A549 (cell line): Measurements from ENCODE around the gene LSS.

ENCODE experiments used
- CEBPB ChIP-seq, 2 experiments: fragments of >200 bp in 1 of 2; sonication (Bioruptor Twin) in 1 of 2; formaldehyde crosslinking in 1 of 2; IDR thresholded peaks; 2 replicates each; pipeline ENCODE4 v1.6.1; 2012 to 2016
- EHMT2 ChIP-seq: fragments of 200-600 bp; sonication (generic); IDR thresholded peaks from 2 replicates; pipeline ENCODE4 v1.6.1; 2016; ENCODE audit warnings: antibody characterized with exemption, low read depth, mild to moderate bottlenecking, moderate library complexity
- JUNB ChIP-seq: fragments of >200 bp; sonication (Bioruptor Twin); formaldehyde crosslinking; IDR thresholded peaks from 2 replicates; pipeline ENCODE4 v1.6.1; 2016
- KDM1A ChIP-seq: fragments of 200-600 bp; sonication (generic); IDR thresholded peaks from 2 replicates; pipeline ENCODE4 v1.6.1; 2016; ENCODE audit warnings: low read depth, mild to moderate bottlenecking
- POLR2A ChIP-seq: IDR thresholded peaks from 2 replicates; pipeline ENCODE4 v1.6.1; 2012; ENCODE audit warnings: mild to moderate bottlenecking, low read length
- TF ChIP-seq, protein P1 (sequence below): fragments of 250-450 bp; sonication (Bioruptor Pico); IDR thresholded peaks from 2 replicates; pipeline ENCODE4 v1.5.0; 2021; ENCODE audit warnings: mild to moderate bottlenecking, moderate library complexity, borderline replicate concordance
- TF ChIP-seq, protein P2 (sequence below): fragments of >200 bp; sonication (Bioruptor Twin); formaldehyde crosslinking; IDR thresholded peaks from 3 replicates; pipeline ENCODE4 v1.5.1; 2016
- TF ChIP-seq, protein P3 (sequence below): fragments of 200-600 bp; sonication (generic); IDR thresholded peaks from 2 replicates; pipeline ENCODE4 v1.6.1; 2016; ENCODE audit warnings: antibody characterized with exemption, mild to moderate bottlenecking, moderate library complexity

DNA sequence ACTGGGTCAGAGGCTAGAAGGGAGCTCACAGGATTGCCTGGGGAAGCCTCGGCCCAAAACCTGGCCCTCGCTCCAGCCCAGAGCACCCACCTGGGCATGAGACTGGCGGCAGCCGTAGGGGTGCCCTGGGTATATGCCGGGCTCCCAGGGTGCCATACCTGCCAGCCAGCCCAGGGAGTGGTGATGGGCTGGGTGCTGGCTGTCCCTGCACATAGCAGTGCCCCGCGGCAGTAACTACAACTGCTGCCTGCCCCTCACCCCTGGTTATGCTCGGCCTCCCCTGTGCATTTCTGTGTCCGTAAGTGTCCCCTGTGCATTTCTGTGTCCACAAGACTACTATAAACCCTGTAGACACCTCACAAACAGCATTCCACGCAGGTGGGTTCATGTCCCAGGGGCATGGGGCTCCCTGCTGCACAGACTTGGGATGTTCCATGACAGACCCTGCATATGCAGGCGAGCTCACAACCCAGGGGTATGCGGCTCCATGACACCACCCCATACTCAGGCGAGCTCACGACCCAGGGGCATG lies 38.5 kb downstream of the LSS start:
- TF ChIP-seq EHMT2 (no peak), JUNB (no peak), KDM1A (no peak), CEBPB (IDR thresholded peaks at IDR 0.05) (no peak), POLR2A (no peak)
- TF ChIP-seq, protein P1, sequence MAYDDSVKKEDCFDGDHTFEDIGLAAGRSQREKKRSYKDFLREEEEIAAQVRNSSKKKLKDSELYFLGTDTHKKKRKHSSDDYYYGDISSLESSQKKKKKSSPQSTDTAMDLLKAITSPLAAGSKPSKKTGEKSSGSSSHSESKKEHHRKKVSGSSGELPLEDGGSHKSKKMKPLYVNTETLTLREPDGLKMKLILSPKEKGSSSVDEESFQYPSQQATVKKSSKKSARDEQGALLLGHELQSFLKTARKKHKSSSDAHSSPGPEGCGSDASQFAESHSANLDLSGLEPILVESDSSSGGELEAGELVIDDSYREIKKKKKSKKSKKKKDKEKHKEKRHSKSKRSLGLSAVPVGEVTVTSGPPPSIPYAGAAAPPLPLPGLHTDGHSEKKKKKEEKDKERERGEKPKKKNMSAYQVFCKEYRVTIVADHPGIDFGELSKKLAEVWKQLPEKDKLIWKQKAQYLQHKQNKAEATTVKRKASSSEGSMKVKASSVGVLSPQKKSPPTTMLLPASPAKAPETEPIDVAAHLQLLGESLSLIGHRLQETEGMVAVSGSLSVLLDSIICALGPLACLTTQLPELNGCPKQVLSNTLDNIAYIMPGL (CRISPR knock-in tag), result no peak
- TF ChIP-seq, protein P2, sequence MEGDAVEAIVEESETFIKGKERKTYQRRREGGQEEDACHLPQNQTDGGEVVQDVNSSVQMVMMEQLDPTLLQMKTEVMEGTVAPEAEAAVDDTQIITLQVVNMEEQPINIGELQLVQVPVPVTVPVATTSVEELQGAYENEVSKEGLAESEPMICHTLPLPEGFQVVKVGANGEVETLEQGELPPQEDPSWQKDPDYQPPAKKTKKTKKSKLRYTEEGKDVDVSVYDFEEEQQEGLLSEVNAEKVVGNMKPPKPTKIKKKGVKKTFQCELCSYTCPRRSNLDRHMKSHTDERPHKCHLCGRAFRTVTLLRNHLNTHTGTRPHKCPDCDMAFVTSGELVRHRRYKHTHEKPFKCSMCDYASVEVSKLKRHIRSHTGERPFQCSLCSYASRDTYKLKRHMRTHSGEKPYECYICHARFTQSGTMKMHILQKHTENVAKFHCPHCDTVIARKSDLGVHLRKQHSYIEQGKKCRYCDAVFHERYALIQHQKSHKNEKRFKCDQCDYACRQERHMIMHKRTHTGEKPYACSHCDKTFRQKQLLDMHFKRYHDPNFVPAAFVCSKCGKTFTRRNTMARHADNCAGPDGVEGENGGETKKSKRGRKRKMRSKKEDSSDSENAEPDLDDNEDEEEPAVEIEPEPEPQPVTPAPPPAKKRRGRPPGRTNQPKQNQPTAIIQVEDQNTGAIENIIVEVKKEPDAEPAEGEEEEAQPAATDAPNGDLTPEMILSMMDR, result no peak
- TF ChIP-seq, protein P3, sequence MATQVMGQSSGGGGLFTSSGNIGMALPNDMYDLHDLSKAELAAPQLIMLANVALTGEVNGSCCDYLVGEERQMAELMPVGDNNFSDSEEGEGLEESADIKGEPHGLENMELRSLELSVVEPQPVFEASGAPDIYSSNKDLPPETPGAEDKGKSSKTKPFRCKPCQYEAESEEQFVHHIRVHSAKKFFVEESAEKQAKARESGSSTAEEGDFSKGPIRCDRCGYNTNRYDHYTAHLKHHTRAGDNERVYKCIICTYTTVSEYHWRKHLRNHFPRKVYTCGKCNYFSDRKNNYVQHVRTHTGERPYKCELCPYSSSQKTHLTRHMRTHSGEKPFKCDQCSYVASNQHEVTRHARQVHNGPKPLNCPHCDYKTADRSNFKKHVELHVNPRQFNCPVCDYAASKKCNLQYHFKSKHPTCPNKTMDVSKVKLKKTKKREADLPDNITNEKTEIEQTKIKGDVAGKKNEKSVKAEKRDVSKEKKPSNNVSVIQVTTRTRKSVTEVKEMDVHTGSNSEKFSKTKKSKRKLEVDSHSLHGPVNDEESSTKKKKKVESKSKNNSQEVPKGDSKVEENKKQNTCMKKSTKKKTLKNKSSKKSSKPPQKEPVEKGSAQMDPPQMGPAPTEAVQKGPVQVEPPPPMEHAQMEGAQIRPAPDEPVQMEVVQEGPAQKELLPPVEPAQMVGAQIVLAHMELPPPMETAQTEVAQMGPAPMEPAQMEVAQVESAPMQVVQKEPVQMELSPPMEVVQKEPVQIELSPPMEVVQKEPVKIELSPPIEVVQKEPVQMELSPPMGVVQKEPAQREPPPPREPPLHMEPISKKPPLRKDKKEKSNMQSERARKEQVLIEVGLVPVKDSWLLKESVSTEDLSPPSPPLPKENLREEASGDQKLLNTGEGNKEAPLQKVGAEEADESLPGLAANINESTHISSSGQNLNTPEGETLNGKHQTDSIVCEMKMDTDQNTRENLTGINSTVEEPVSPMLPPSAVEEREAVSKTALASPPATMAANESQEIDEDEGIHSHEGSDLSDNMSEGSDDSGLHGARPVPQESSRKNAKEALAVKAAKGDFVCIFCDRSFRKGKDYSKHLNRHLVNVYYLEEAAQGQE, result no peak
